VCaP (cell line): Measurements from ENCODE around the gene RCOR2.
A peak's percentile ranks its signal among the peaks of the same experiment; 100 is the strongest.
"Not testable (repeated sequence)": the region's sequence is repeated elsewhere in the genome, so short reads cannot be mapped to it uniquely, and the experiment has no call there.

Experiments used
- H3K27ac ChIP-seq: fragments of 450-650 bp; 2 replicates; pipeline ENCODE4 v1.5.1; 2017
- TF ChIP-seq, protein P1 (sequence below): fragments of 450-650 bp; conservative IDR thresholded peaks from 2 replicates; pipeline ENCODE4 v1.5.1; 2017; ENCODE audit warnings: mild to moderate bottlenecking, moderate library complexity

The RCOR2 gene

GRCh38 chr11:63916837-63917691 is at the start of gene RCOR2:
Gene RCOR2, minus strand, starts transcription at chr11:63917164. Its CDS starts 708 bp downstream, at chr11:63916456.
- TF ChIP-seq, protein P1, sequence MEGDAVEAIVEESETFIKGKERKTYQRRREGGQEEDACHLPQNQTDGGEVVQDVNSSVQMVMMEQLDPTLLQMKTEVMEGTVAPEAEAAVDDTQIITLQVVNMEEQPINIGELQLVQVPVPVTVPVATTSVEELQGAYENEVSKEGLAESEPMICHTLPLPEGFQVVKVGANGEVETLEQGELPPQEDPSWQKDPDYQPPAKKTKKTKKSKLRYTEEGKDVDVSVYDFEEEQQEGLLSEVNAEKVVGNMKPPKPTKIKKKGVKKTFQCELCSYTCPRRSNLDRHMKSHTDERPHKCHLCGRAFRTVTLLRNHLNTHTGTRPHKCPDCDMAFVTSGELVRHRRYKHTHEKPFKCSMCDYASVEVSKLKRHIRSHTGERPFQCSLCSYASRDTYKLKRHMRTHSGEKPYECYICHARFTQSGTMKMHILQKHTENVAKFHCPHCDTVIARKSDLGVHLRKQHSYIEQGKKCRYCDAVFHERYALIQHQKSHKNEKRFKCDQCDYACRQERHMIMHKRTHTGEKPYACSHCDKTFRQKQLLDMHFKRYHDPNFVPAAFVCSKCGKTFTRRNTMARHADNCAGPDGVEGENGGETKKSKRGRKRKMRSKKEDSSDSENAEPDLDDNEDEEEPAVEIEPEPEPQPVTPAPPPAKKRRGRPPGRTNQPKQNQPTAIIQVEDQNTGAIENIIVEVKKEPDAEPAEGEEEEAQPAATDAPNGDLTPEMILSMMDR = no peak
- peak within 1 kb of the TSS; percentile 82 for H3K27ac ChIP-seq

- H3K27ac ChIP-seq = no peak overlapping the region
- TF ChIP-seq, protein P1 = no peak
Observed at GRCh38 chr11:63966444-63966843, 49.5 kb upstream of the RCOR2 start.

GRCh38 chr11:63963895-63964294 is 46.9 kb upstream of the RCOR2 start:
- not testable (repeated sequence) for H3K27ac ChIP-seq
- TF ChIP-seq, protein P1 = 0 out of 2 replicates have a peak, but pooled peaks have one; percentile 2

DNA sequence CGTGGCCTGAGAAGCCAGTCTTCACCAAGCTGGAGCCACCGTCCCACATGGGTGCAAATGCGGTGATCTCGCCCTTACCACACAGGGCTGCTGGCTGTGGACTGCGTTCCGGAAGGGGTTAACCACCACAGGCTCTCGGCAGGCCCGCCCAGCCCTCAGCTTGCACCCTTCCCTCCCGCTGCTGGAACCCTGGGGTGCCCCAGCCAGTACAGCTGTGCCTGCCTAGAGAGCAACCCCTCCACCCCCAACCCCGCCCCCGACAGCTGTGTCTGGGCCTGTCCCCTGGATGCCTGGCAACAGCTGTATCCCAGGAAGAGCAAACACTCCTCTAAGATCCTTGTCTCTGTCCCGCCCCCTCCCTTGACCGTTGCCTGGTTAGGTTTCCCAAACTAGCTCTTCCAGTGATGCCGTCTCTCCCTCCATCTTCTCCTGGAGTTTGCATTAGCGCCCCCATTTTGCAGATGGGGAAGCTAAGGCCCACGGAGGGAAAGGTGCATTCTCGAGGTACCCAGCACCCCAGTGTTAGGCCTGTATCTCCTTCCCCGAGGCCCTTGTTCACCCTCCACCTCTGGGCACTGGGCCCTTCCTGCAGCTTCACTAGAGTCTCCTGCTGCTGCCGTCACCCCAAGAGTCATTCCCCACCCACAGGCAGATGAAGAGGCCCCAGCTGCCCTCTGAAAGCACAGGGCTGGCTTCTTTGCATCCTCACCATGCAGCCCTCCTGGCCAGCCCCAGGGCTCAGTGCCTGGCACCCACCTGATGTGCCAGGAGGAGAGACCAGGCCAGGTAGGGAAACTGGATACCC is 44.8 kb upstream of the RCOR2 start:
- TF ChIP-seq, protein P1 = no peak
- peak overlapping the region; percentile 13; the same call in 1 of the 2 replicates for H3K27ac ChIP-seq

- TF ChIP-seq, protein P1 = no peak
- H3K27ac ChIP-seq = no peak overlapping the region
Observed at GRCh38 chr11:63958008-63958407, 41.0 kb upstream of the RCOR2 start.

DNA sequence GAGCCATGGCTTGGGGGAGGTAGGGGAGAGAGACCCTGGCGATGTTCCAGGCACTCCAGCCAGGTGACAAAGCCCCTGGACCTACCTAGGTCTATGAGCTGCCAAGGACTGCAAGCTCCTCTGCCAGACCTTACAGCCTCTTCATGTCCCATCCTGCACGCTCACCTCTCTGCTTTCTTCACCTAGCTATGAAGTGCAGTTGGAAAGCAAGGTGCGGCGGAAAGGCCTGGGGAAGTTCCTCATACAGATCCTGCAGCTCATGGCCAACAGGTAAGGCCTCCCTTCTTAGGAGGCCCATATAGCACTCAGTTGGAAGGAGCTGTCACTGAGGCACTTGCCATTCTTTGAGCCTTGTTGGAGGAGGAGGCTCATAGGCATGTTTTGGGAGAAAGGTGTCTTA is 35.6 kb upstream of the RCOR2 start:
- TF ChIP-seq, protein P1 = no peak
- no peak overlapping the region for H3K27ac ChIP-seq
